SK-N-MC (cell line): ENCODE results near the gene IL1R1.

Experiments
- EZH2 ChIP-seq: fragments of 200-600 bp; sonication (generic); IDR thresholded peaks from one replicate; pipeline ENCODE4 v1.6.1; 2017; ENCODE audit warnings: antibody characterized with exemption
- POLR2AphosphoS5 ChIP-seq: IDR thresholded peaks from 2 replicates; pipeline ENCODE4 v1.6.1; 2012; ENCODE audit warnings: mild to moderate bottlenecking, low read depth, low read length, borderline replicate concordance

- no peak for TF ChIP-seq EZH2
- TF ChIP-seq POLR2AphosphoS5: no peak
Measured at GRCh38 chr2:102129082-102129481, 13.5 kb upstream of the IL1R1 start.
